Measurements from ENCODE around the gene PCDHA3.
"Not testable (repeated sequence)": the region's sequence is repeated elsewhere in the genome, so short reads cannot be mapped to it uniquely, and the experiment has no call there.

The PCDHA3 gene

DNA sequence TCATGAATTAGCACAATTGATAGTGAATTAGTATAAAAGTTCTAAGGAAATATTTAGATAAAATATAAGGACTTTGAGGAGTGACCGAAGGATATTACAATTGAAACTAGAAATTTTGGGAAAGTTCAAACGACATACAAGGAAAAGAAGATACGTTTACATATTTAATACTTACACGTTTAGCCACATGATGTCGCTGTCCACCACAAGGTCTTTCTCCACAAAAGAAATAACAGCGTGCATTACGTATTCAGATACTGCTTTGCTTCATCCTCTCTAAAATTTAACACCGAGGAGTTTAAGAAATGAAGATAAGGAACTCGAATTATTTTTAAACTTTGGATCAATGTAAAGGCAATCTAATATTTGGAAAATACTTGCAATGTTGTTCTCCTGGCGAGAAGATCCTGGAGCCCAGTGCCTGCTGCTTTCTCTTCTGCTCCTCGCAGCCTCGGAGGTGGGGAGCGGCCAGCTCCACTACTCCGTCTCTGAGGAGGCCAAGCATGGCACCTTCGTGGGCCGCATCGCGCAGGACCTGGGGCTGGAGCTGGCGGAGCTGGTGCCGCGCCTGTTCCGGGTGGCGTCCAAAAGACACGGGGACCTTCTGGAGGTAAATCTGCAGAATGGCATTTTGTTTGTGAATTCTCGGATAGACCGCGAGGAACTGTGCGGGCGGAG, at the start of gene PCDHA3:
PCDHA3 (plus strand) TSS at position 242 of the 678 bp plus-strand sequence.
- DNase-seq = peak in 4 of 56 donors; percentile 4 to 51 (median 18)

DNA sequence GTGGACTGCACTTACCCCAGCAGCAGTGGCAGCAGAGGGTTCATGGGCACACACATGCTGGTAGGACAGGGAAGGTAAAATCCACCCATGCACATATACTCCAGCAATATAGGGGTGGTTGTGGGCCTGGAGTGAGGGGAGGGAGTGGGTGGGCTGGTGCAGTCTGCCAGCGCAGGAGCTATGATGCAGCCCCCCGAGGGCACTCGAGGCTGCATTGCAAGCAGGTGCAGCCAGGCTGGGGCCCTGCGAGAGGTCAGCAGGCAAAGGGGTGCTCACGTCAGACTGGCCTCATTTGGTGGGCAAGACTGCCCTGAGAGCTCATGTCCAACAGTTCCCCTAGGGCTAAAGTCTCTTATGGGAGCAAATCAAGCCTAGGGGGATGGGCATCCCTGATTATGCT, 47.3 kb upstream of the PCDHA3 start:
- DNase-seq = no peak

DNA sequence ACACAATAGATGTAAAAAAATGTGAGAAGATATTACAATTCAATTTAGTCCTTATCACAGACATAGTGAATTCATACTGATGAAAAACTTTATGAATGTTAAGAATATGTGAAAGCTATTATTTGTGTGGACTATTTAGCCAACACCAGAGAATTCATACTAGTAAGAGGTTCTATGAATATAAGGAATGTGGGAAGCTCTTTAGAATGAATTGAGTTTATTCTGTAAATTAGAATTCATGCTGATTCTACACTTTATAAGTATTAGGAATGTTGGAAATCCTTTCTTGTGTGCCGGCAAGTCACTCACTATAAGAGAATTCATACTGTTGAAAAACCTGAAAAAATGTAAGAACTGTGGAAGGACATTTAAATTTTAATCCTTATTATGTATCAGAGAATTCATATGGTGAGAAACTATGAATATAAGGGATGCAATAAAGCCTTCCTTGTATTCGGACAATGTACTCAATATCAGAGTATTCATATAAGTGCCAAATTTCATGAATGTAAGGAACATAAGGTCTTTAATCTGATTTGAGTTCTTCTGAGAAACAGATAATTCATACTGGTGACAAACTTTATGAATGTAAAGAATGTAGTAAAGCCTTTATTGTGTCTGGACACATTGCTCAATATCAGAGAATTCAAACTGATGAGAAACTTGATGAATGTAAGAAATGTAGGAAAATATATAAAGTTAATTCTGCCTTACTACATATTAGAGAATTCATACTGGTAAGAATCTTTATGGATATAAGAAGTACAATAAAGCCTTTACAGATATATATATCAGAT, 36.5 kb upstream of the PCDHA3 start:
- DNase-seq = no peak

GRCh38 chr5:140767444-140767843, 33.4 kb upstream of the PCDHA3 start:
- DNase-seq = no peak

- no peak for DNase-seq
Measured at GRCh38 chr5:140780512-140780911, 20.3 kb upstream of the PCDHA3 start.

DNA sequence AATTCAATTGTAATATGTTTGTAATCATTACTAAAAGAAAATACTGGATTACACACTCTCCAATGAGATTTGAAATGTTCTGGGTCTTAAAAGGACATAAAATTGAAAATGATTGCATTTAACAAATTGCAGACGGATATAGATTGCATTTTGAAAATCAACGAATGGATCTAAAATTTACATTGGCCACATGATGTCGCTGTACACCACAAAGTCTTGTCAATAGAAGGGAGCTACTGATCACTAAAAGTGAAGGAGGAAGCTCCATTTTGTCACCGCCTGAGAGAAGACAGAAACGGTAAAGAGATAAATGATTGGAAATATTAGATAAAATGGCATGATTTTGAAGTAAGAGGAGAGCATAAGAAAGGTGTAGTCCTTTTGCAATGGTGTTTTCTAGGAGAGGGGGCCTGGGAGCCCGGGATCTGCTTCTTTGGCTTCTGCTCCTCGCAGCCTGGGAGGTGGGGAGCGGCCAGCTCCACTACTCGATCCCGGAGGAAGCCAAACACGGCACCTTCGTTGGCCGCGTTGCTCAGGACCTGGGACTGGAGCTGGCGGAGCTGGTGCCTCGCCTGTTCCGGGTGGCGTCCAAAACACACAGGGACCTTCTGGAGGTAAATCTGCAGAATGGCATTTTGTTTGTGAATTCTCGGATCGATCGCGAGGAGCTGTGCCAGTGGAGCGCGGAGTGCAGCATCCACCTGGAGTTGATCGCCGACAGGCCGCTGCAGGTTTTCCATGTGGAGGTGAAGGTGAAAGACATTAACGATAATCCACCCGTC, 14.8 kb upstream of the PCDHA3 start, which contains the start of gene PCDHA1:
PCDHA1 (plus strand) TSS at position 236 of the 782 bp plus-strand sequence.
- no peak for DNase-seq

DNA sequence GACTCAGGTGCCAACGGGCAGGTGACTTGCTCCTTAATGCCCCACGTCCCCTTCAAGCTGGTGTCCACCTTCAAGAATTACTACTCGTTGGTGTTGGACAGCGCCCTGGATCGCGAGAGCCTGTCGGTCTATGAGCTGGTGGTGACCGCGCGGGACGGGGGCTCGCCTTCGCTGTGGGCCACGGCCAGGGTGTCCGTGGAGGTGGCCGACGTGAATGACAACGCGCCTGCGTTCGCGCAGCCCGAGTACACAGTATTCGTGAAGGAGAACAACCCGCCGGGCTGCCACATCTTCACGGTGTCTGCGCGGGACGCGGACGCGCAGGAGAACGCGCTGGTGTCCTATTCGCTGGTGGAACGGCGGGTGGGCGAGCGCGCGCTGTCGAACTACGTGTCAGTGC, 13.4 kb upstream of the PCDHA3 start:
- not testable (repeated sequence) for DNase-seq

GRCh38 chr5:140787849-140788504, 12.9 kb upstream of the PCDHA3 start:
- DNase-seq = not testable (repeated sequence)

GRCh38 chr5:140791089-140791488, 9.8 kb upstream of the PCDHA3 start:
- no peak for DNase-seq

- DNase-seq = peak in 1 of 56 donors; percentile 22
Measured at GRCh38 chr5:140794595-140795258, 6.1 kb upstream of the PCDHA3 start, which contains the start of gene PCDHA2. Gene PCDHA2 (plus strand): TSS chr5:140794852.

DNA sequence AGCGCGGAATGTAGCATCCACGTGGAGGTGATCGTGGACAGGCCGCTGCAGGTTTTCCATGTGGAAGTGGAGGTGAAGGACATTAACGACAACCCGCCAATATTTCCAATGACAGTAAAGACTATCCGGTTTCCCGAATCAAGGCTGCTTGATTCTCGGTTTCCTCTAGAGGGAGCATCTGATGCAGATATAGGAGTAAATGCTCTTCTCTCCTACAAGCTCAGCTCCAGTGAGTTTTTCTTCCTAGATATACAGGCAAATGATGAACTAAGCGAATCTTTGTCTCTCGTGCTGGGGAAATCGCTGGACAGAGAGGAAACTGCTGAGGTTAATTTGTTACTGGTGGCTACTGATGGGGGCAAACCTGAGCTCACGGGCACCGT, 5.6 kb upstream of the PCDHA3 start:
- DNase-seq = peak in 1 of 56 donors; percentile 14

- DNase-seq = not testable (repeated sequence)
Measured at GRCh38 chr5:140796072-140796717, 4.7 kb upstream of the PCDHA3 start.

DNA sequence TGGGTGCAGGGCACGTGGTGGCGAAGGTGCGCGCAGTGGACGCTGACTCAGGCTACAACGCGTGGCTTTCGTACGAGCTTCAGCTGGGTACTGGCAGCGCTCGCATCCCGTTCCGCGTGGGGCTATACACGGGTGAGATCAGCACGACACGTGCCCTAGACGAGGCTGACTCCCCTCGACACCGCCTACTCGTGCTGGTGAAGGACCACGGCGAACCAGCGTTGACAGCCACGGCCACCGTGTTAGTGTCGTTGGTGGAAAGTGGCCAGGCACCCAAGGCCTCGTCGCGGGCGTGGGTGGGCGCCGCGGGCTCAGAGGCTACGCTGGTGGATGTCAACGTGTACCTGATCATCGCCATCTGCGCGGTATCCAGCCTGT, 4.2 kb upstream of the PCDHA3 start:
- no peak for DNase-seq

DNA sequence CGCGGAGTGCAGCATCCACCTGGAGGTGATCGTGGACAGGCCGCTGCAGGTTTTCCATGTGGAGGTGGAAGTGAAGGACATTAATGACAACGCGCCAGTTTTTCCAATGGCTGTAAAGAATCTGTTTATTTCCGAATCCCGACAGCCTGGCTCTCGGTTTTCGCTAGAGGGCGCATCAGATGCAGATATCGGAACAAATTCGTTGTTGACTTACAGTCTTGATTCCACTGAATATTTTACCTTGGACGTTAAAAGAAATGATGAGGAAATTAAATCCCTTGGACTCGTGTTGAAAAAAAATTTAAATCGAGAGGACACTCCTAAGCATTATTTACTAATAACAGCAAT, 611 bp downstream of the PCDHA3 start:
- peak in 6 of 56 donors; percentile 7 to 40 (median 30) for DNase-seq

GRCh38 chr5:140802381-140802780, 1.5 kb downstream of the PCDHA3 start:
- DNase-seq = not testable (repeated sequence)

DNA sequence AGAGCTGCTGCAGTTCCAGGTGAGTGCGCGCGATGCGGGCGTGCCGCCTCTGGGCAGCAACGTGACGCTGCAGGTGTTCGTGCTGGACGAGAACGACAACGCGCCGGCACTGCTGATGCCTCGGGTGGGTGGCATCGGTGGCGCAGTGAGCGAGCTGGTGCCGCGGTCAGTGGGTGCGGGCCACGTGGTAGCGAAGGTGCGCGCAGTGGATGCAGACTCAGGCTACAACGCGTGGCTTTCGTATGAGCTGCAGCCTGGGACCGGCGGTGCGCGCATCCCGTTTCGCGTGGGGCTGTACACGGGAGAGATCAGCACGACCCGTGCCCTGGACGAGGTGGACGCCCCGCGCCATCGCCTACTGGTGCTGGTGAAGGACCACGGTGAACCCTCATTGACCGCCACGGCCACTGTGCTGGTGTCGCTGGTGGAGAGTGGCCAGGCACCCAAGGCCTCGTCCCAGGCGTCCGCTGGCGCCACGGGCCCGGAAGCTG, 2.0 kb downstream of the PCDHA3 start:
- DNase-seq = no peak

GRCh38 chr5:140806834-140807775, 6.2 kb downstream of the PCDHA3 start, which contains the start of gene PCDHA4:
Gene PCDHA4 (plus strand): TSS chr5:140807068.
- peak in 15 of 56 donors; percentile 11 to 66 (median 35) for DNase-seq

- DNase-seq = not testable (repeated sequence)
Measured at GRCh38 chr5:140808241-140808888, 7.5 kb downstream of the PCDHA3 start.

Data from amygdala (tissue), 56 donors.